HG03196 (cell line): ENCODE data around the gene FAM83C.

ENCODE experiments used
- ATAC-seq: cut with Tn5 transposase; IDR thresholded peaks from one replicate; pipeline ENCODE4 v1.9.1; 2021; ENCODE audit not compliant: unreplicated experiment

Gene FAM83C

GRCh38 chr20:35300469-35301262 is 8.4 kb upstream of the FAM83C start:
- no peak for ATAC-seq

- ATAC-seq, result no peak
Observed at GRCh38 chr20:35299780-35300179, 7.6 kb upstream of the FAM83C start.

GRCh38 chr20:35298264-35298663 is 6.0 kb upstream of the FAM83C start:
- no peak for ATAC-seq

GRCh38 chr20:35297740-35298139 is 5.5 kb upstream of the FAM83C start:
- no peak for ATAC-seq

GRCh38 chr20:35297155-35297554 is 4.9 kb upstream of the FAM83C start:
- ATAC-seq, result no peak

- ATAC-seq, result no peak
Observed at GRCh38 chr20:35296101-35296554, 3.9 kb upstream of the FAM83C start.

- ATAC-seq, result no peak
Observed at GRCh38 chr20:35295674-35296073, 3.4 kb upstream of the FAM83C start.

- no peak for ATAC-seq
Observed at GRCh38 chr20:35295058-35295457, 2.8 kb upstream of the FAM83C start.

GRCh38 chr20:35294293-35294685 is 2.1 kb upstream of the FAM83C start:
- no peak for ATAC-seq

GRCh38 chr20:35293303-35294292 is 1.4 kb upstream of the FAM83C start:
- no peak for ATAC-seq

GRCh38 chr20:35292504-35293285 is 470 bp upstream of the FAM83C start:
- no peak for ATAC-seq

GRCh38 chr20:35290887-35291417 is 1.3 kb downstream of the FAM83C start:
- no peak for ATAC-seq

GRCh38 chr20:35290186-35290886 is 1.9 kb downstream of the FAM83C start:
- no peak for ATAC-seq

- ATAC-seq, result no peak
Observed at GRCh38 chr20:35288325-35289060, 3.7 kb downstream of the FAM83C start.

- no peak for ATAC-seq
Observed at GRCh38 chr20:35287509-35288324, 4.5 kb downstream of the FAM83C start.

- ATAC-seq, result no peak
Observed at GRCh38 chr20:35286899-35287508, 5.2 kb downstream of the FAM83C start.

GRCh38 chr20:35286077-35286898 is 5.9 kb downstream of the FAM83C start:
- no peak for ATAC-seq

- ATAC-seq, result no peak
Observed at GRCh38 chr20:35285806-35286076, 6.5 kb downstream of the FAM83C start.
